NCI-H460 (cell line): Measurements from ENCODE around the gene CTSL. TPM values are rescaled to one million over a fixed set of nuclear protein-coding genes. Genes with fewer than 3 reads are reported as not detected.
"Not testable (repeated sequence)": the region's sequence is repeated elsewhere in the genome, so short reads cannot be mapped to it uniquely, and the experiment has no call there.

Experiments used
- DNase-seq: peaks from one replicate; pipeline ENCODE4 v3.0.0-alpha.2; 2016; ENCODE audit warnings: low read depth; ENCODE audit errors: extremely low read depth
- total RNA-seq: library from RNA; depleted of rRNA; stranded (reverse); fragments of >200 nt; shearing (Covaris generic); gene quantifications from 2 replicates; pipeline ENCODE4 v1.2.3, GENCODE V29; 2014

CTSL gene
- total RNA-seq, 1 experiment from 2014 or later, result 2,122 TPM

DNA sequence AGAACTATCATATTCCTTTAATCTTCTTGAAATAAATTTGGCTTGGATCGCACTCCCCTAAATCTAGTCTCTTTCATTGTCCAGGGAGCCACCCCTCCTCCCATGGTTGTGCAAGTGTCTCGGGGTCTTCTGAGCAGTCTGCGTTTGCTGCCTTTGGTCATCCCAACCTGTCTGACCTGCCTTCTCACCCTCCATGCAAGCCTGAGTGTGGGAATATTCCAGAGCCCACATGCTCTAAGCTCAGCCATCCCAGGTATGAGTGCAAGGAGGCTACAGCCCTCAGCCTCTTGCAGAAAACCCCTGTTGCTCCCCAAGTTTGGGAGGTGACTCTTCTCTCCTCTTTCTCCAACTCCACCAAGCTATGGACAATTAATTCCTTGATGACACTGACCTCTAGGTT is 7.7 kb upstream of the CTSL start:
- no peak for DNase-seq

DNA sequence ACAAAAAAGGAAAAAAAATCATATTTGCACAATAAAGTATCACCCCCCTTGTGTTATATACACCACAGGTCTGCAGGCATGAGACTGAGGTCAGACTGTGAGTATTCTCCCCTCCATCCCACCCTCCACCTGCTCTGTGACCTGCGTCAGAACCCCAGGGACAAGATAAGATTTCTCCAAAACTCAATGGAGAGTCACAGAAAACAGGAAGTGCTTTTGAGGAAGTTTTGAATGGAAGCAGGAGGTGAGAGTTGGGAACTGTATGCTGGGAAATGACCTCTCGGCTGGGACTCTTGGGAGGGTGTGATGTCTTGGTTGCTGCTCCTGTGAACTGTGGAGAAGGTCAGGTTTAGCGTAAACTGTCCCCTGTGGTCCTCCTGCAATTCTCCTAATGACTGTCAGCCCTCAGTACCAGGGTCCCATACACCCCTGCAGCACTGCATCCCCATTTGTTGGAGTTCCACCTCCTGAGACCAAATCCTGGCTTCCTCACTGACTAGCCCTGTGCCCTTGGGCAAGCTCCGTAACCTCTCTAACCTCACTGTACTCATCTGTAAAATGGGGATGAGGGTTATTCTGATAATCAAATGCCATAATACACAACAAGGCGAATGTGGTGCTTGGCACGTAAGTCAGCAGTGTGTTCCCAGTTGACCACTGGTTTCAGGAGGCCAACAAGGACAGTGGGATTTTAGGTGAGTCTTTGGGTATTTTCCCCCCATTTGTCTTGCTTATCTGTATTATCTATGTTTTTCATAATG is 6.9 kb upstream of the CTSL start:
- no peak for DNase-seq

- DNase-seq, result no peak
These were observed 5.7 kb upstream of the CTSL start for GRCh38 chr9:87720173-87720572.

- no peak for DNase-seq
These were observed 3.4 kb upstream of the CTSL start for GRCh38 chr9:87722393-87723088.

GRCh38 chr9:87725356-87725899 is 491 bp upstream of the CTSL start:
- no peak for DNase-seq

DNA sequence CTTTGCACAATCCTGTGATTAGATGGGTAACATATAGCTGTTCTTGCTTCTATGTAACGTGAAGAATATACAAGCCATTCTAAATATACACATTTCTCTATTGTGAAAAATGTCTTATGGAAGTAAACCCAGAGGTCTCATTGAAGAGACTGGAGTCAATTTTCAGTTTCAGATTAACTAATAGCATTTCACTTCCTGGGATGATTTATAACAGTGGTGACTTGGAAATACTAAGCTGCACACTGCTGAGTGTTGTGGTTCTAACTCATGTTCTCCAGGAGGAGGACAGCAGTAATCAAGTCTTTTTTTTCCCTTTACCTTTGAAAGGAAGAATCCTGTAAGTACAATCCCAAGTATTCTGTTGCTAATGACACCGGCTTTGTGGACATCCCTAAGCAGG is 3.3 kb downstream of the CTSL start:
- no peak for DNase-seq

- no peak for DNase-seq
These were observed 5.4 kb downstream of the CTSL start for GRCh38 chr9:87731321-87731720.

DNA sequence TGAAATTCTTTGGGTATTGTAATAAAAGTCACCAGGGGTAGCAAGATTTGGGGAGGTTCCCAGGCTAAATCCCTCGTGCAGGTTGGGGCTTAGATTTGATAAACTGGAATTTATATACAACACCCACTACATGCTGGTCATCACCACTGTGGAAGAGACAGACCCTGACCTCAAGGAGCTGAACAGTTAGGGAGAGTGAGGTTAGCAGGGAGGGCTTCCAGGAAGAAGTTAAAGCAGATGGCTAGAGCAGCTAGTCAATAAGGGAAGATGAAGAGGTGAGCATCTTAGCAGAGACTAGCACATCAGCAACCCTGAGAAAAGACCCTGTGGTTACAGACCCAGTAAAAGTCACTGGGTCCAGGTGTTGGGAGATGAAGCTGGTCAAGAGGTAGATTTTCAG is 6.4 kb downstream of the CTSL start:
- DNase-seq, result no peak

GRCh38 chr9:87732756-87733155 is 6.8 kb downstream of the CTSL start:
- no peak for DNase-seq

- no peak for DNase-seq
These were observed 7.5 kb downstream of the CTSL start for GRCh38 chr9:87733273-87734052.

DNA sequence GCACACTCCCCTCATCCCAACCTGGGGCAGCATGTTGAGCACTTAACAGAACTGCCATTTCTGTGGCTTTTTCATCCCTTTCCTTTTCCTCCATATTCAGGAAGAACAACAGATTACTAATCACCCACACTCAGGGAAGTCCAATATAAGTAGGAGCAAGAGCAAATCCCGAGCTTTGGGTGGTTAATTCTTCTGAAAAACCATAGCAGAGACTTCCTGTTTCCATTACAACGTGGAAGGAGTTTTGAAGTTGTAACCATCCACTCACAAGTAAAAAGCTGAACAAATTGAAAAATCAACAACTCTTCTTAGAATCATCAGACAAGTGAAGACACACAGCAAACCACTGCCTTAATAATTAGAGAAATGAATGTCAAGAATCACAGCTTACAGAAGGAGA is 8.2 kb downstream of the CTSL start:
- no peak for DNase-seq

GRCh38 chr9:87739546-87739945 is 13.6 kb downstream of the CTSL start:
- no peak for DNase-seq

GRCh38 chr9:87740209-87740608 is 14.3 kb downstream of the CTSL start:
- DNase-seq, result no peak

DNA sequence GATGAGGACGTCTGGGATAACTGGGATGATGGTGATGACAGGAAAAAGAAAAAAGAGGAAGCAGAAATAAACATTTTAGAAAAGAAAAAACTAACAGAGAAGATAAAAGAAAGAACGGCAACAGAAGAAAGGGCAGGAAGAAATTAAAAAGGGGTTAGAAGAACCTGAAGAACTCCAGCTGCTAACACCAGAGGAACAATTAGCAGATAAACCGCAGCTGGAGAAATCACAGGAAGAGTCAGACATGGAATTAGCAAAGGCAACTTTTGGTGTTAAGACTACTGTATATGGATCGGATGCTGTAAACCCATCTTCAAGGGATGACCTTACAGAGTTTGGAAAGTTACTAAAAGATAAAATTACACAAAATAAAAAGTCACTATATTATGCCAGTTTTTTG is 15.4 kb downstream of the CTSL start:
- DNase-seq, result no peak

- no peak for DNase-seq
These were observed 16.0 kb downstream of the CTSL start for GRCh38 chr9:87741891-87742290.

DNA sequence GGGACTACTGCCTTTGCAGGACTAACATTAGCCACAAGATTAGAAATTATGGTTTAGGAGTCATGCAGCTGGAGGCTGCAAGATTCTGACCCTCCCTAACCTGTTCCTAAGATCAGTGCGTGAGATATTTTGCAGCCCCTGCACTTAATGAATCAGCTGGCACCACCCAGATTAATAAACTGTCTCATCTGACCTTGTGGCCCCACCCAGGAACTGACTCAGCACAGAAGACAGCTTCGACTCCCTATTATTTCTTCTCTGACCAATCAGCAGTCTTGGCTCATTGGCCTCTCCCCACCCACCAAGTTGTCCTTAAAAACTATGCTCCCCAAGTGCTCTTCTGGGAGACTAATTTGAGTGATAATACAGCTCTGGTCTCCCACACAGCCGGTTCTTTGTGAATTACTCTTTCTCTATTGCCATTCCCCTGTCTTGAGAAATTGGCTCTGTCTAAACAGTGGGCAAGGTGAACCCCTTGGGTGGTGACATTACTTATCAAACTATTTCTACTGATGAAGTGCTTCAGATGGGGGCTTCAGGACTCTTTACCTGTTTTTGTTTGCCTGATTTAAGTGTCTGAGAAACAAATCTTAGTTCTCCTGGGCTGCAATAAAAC is 17.0 kb downstream of the CTSL start:
- DNase-seq, result peak; percentile 69

DNA sequence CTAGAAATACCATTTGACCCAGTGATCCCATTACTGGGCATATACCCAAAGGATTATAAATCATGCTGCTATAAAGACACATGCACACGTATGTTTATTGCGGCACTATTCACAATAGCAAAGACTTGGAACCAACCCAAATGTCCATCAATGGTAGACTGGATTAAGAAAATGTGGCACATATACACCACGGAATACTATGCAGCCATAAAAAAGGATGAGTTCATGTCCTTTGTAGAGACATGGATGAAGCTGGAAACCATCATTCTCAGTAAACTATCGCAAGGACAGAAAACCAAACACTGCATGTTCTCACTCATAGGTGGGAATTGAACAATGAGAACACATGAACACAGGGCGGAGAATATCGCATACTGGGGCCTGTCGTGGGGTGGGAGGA is 18.3 kb downstream of the CTSL start:
- DNase-seq, result not testable (repeated sequence)

DNA sequence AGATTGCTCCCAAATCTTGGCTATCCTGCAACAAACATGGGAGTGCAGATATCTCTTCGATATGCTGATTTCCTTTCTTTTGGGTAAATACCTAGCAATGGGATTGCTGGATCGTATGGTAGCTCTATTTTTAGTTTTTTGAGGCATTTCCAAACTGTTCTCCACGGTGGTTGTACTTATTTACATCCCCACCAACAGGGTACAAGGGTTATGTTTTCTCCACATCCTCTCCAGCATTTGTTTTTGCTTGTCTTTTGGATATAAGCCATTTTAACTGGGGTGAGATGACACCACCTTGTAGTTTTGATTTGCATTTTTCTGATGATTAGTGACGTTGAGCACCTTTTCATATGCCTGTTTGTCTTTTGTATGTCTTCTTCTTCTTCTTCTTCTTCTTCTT is 20.3 kb downstream of the CTSL start:
- no peak for DNase-seq

GRCh38 chr9:87748881-87749280 is 23.0 kb downstream of the CTSL start:
- no peak for DNase-seq

- DNase-seq, result no peak
These were observed 23.6 kb downstream of the CTSL start for GRCh38 chr9:87749335-87750035.
